EL (cell line): ENCODE results near the gene NCKAP5.

ENCODE experiments used
- DNase-seq: peaks from one replicate; pipeline ENCODE4 v3.0.0-alpha.2; 2016

Gene NCKAP5

GRCh38 chr2:132641819-132642218, 926.4 kb downstream of the NCKAP5 start:
- DNase-seq, result no peak

- DNase-seq, result no peak
Measured at GRCh38 chr2:132640116-132640515, 928.1 kb downstream of the NCKAP5 start.

GRCh38 chr2:132638313-132639040, 929.8 kb downstream of the NCKAP5 start:
- no peak for DNase-seq

- no peak for DNase-seq
Measured at GRCh38 chr2:132636346-132636745, 931.9 kb downstream of the NCKAP5 start.

GRCh38 chr2:132633635-132634034, 934.6 kb downstream of the NCKAP5 start:
- DNase-seq, result no peak

- peak; percentile 38 for DNase-seq
Measured at GRCh38 chr2:132632000-132632649, 936.1 kb downstream of the NCKAP5 start.

GRCh38 chr2:132627536-132627935, 940.7 kb downstream of the NCKAP5 start:
- DNase-seq, result peak; percentile 9

- peak; percentile 38 for DNase-seq
Measured at GRCh38 chr2:132623096-132623839, 945.0 kb downstream of the NCKAP5 start.
